Measurements from ENCODE around the gene ERMARD. TPM values are rescaled to one million over a fixed set of nuclear protein-coding genes. Genes with fewer than 3 reads are reported as not detected.

The ERMARD gene
- total RNA-seq, 1 experiment from 2014 or later = 13.6 TPM

GRCh38 chr6:169709293-169709692 lies 42.1 kb upstream of the ERMARD start:
- Histone ChIP-seq H2BK15ac (ENCODE audit: low read depth, low read length) (no peak overlapping the region), H2AFZ (ENCODE audit: low read length) (no peak overlapping the region), H3K23me2 (ENCODE audit: insufficient read length, low read depth, low read length, poor library complexity, severe bottlenecking) (no peaks in the 10 kb centered on the region), H3K14ac (ENCODE audit: insufficient read depth, low read length) (no peak overlapping the region), H2BK12ac (ENCODE audit: insufficient read length, low read depth, low read length) (no peak overlapping the region), H3K4me1 (ENCODE audit: insufficient read depth, low read length) (no peaks in the 10 kb centered on the region), H3K79me2 (ENCODE audit: insufficient read depth, low read length) (no peaks in the 10 kb centered on the region), H4K8ac (replicated peaks; ENCODE audit: insufficient read length, low read depth, low read length) (no peak overlapping the region), H3K23ac (ENCODE audit: insufficient read length, low read depth, low read length) (no peak overlapping the region), H4K91ac (ENCODE audit: insufficient read length, low read depth, low read length) (no peak overlapping the region), H4K20me1 (ENCODE audit: control insufficient read depth, insufficient read depth, insufficient read length) (no peaks in the 10 kb centered on the region), H3K27ac (ENCODE audit: insufficient read length, low read depth, low read length) (no peak overlapping the region), H3K9ac (ENCODE audit: extremely low read depth, insufficient read length, low read length) (no peak overlapping the region), H3K4me2 (ENCODE audit: insufficient read depth, insufficient read length, low read length) (no peak overlapping the region), H3K56ac (ENCODE audit: insufficient read length, low read depth, low read length) (no peak overlapping the region), H3K9me3 (ENCODE audit: control insufficient read depth, low read depth, low read length) (no peaks in the 10 kb centered on the region), H3K18ac (ENCODE audit: insufficient read length, low read depth, low read length) (no peak overlapping the region), H3K27me3 (ENCODE audit: insufficient read depth, low read length) (no peaks in the 10 kb centered on the region), H3K79me1 (ENCODE audit: insufficient read depth, low read depth, low read length, poor library complexity, severe bottlenecking) (peaks cover 2% of the 10 kb centered on the region), H2BK120ac (ENCODE audit: low read depth, low read length, poor library complexity, severe bottlenecking) (no peak overlapping the region), H2BK5ac (ENCODE audit: insufficient read length, low read length) (no peak overlapping the region), H2BK20ac (ENCODE audit: low read depth, low read length, poor library complexity, severe bottlenecking) (no peak overlapping the region), H3K4ac (ENCODE audit: low read depth, low read length) (no peak overlapping the region), H4K5ac (ENCODE audit: insufficient read length, low read depth, low read length) (no peak overlapping the region), H2AK5ac (ENCODE audit: insufficient read length, low read length) (no peak overlapping the region), H3T11ph (ENCODE audit: low read length) (no peak overlapping the region)
- Mint-ChIP-seq H3K4me1 (peaks cover 1 to 4% of the 10 kb centered on the region in 2 experiments), H3K4me3 (no peak overlapping the region), H3K27me3 (ENCODE audit: low read depth) (no peaks in the 10 kb centered on the region), H3K36me3 (ENCODE audit: insufficient read depth in 1 of 3, low read depth in 3 of 3) (peaks cover 4 to 62% (median 34%) of the 10 kb centered on the region in 3 experiments; a peak in 6 of 7 replicates), H3K27ac (no peak overlapping the region), H3K9me3 (no peaks in the 10 kb centered on the region)
- TF ChIP-seq CTCF (conservative IDR thresholded peaks at IDR 0.05) = no peak
- DNase-seq = no peak
